ENCODE data around the gene GALNT18. TPM values are rescaled to one million over a fixed set of nuclear protein-coding genes. Genes with fewer than 3 reads are reported as not detected.

GALNT18 gene
- total and polyA plus RNA-seq, 4 donors: 17.7 to 109 (median 63.7) TPM

DNA sequence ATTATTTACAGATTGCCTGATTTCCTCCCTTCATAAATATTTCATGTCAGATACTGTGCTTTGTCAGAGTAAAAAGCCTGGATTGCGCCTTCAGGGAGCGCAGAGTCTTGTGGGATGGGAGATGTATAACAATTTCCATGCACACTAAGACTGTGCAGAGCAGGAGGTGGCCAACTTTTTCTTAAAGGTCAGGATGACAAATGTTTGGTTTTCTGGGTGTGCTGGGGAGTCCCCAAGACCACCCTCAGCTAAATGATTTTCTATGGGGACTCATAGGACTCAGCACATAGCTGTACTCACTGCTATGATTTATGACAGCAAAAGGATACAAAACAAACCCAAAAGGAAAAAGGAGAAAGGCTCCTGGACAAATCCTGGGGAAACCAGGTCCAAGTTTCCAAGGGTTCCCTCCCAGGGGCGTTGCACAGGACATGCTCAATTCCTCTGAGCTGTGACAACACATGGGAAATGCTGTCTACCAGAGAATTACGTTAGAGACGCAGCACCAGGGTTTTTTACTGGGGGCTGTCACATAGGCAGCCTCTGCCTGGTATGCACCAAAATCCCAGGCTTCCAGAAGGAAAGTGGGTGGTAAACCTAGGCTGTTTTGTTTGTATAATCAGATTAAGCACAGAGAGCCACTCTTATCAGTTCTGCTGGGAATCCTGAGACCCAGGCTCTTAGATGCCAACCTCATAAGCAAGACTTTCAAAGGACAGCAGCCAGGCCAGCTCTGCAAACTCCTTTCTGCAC lies 327.8 kb downstream of the GALNT18 start:
- TF ChIP-seq, protein P1, sequence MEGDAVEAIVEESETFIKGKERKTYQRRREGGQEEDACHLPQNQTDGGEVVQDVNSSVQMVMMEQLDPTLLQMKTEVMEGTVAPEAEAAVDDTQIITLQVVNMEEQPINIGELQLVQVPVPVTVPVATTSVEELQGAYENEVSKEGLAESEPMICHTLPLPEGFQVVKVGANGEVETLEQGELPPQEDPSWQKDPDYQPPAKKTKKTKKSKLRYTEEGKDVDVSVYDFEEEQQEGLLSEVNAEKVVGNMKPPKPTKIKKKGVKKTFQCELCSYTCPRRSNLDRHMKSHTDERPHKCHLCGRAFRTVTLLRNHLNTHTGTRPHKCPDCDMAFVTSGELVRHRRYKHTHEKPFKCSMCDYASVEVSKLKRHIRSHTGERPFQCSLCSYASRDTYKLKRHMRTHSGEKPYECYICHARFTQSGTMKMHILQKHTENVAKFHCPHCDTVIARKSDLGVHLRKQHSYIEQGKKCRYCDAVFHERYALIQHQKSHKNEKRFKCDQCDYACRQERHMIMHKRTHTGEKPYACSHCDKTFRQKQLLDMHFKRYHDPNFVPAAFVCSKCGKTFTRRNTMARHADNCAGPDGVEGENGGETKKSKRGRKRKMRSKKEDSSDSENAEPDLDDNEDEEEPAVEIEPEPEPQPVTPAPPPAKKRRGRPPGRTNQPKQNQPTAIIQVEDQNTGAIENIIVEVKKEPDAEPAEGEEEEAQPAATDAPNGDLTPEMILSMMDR (IDR thresholded peaks at IDR 0.05; ENCODE audit: control extremely low read depth, extremely low read depth): no peak
- no peak overlapping the region for H3K4me3 ChIP-seq
- H3K27ac ChIP-seq (ENCODE audit: low read depth in 1 of 2, low read length in 1 of 2): no peak overlapping the region
- ATAC-seq (ENCODE audit: insufficient read depth, low FRiP score): no peak
- peak in 1 of 3 donors; percentile 64 for DNase-seq
- no peaks in the 10 kb centered on the region for H3K9me3 ChIP-seq (ENCODE audit: control insufficient read depth in 4 of 4, insufficient read depth in 3 of 4, low read length in 3 of 4)
- H3K27me3 ChIP-seq (ENCODE audit: control insufficient read depth in 3 of 3, insufficient read depth in 3 of 3, low read length in 2 of 3): no peaks in the 10 kb centered on the region
- peaks cover 0 to 48% (median 6%) of the 10 kb centered on the region in 5 donors for H3K4me1 ChIP-seq (ENCODE audit: control insufficient read depth in 5 of 5, insufficient read depth in 5 of 5, low read length in 5 of 5)
- H3K9ac ChIP-seq (ENCODE audit: insufficient read depth in 1 of 2, low read length in 2 of 2): no peak overlapping the region
- WGBS, 2 donors: 74 to 86% methylated on average over 5 of the region's 5 CpGs
- peaks cover 0 to 5% (median 0%) of the 10 kb centered on the region in 4 donors for H3K36me3 ChIP-seq (ENCODE audit: control insufficient read depth in 4 of 4, insufficient read depth in 4 of 4, low read length in 4 of 4)

DNA sequence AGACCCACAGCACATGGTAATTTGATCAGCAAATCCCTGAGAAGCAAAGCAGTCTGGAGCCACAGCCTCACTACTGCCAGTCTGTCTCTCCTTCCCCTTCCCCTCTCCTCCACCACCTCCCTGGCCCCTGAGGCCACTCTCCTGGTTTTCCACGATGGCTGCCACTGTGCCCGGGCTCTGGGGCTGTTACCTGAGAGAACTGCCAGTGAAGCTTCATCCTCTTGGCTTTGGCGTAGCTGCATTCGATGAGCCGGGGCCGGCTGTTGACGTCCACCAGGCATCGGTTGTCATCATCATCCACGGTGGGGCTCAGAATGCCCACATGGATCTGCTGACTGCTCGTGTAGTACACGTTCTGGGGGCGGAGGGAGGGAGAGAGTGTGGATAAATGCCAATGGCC lies 329.0 kb downstream of the GALNT18 start:
- Histone ChIP-seq H3K36me3 (ENCODE audit: control insufficient read depth in 4 of 4, insufficient read depth in 4 of 4, low read length in 4 of 4) (peaks cover 0 to 5% (median 0%) of the 10 kb centered on the region in 4 donors), H3K4me3 (no peak overlapping the region), H3K27ac (ENCODE audit: low read depth in 1 of 2, low read length in 1 of 2) (no peak overlapping the region), H3K9me3 (ENCODE audit: control insufficient read depth in 4 of 4, insufficient read depth in 3 of 4, low read length in 3 of 4) (no peaks in the 10 kb centered on the region), H3K27me3 (ENCODE audit: control insufficient read depth in 3 of 3, insufficient read depth in 3 of 3, low read length in 2 of 3) (no peaks in the 10 kb centered on the region), H3K9ac (ENCODE audit: insufficient read depth in 1 of 2, low read length in 2 of 2) (no peak overlapping the region), H3K4me1 (ENCODE audit: control insufficient read depth in 5 of 5, insufficient read depth in 5 of 5, low read length in 5 of 5) (peaks cover 0 to 48% (median 6%) of the 10 kb centered on the region in 5 donors)
- 90 to 96% methylated on average over 12 of the region's 12 CpGs for WGBS, 2 donors
- TF ChIP-seq, protein P1 (IDR thresholded peaks at IDR 0.05; ENCODE audit: control extremely low read depth, extremely low read depth): no peak
- ATAC-seq (ENCODE audit: insufficient read depth, low FRiP score) (no peak), DNase-seq (no peak)

GRCh38 chr11:11291041-11292015 lies 330.5 kb downstream of the GALNT18 start:
- Histone ChIP-seq H3K9ac (ENCODE audit: insufficient read depth in 1 of 2, low read length in 2 of 2) (no peak overlapping the region), H3K9me3 (ENCODE audit: control insufficient read depth in 4 of 4, insufficient read depth in 3 of 4, low read length in 3 of 4) (no peaks in the 10 kb centered on the region), H3K4me1 (ENCODE audit: control insufficient read depth in 5 of 5, insufficient read depth in 5 of 5, low read length in 5 of 5) (peaks cover 0 to 33% (median 7%) of the 10 kb centered on the region in 5 donors), H3K4me3 (no peak overlapping the region), H3K36me3 (ENCODE audit: control insufficient read depth in 4 of 4, insufficient read depth in 4 of 4, low read length in 4 of 4) (peaks cover 0 to 4% (median 0%) of the 10 kb centered on the region in 4 donors), H3K27ac (ENCODE audit: low read depth in 1 of 2, low read length in 1 of 2) (no peak overlapping the region), H3K27me3 (ENCODE audit: control insufficient read depth in 3 of 3, insufficient read depth in 3 of 3, low read length in 2 of 3) (no peaks in the 10 kb centered on the region)
- DNase-seq: peak in 2 of 3 donors; percentile 39 to 41
- TF ChIP-seq, protein P1 (IDR thresholded peaks at IDR 0.05; ENCODE audit: control extremely low read depth, extremely low read depth): no peak
- WGBS, 2 donors: 58 to 72% methylated on average over 5 of the region's 5 CpGs
- no peak for ATAC-seq (ENCODE audit: insufficient read depth, low FRiP score)
